Small intestine (tissue), 7 donors: ENCODE data around the gene EFNA2. TPM values are rescaled to one million over a fixed set of nuclear protein-coding genes. Genes with fewer than 3 reads are reported as not detected.
A peak's percentile ranks its signal among the peaks of the same experiment; 100 is the strongest.

Experiments used
- DNase-seq, 2 donors: peaks; one replicate each; pipeline versions ENCODE4 v3.0.0 to v3.0.0-alpha.2; 2013
- FAIRE-seq: peaks from 2 replicates; lab custom pipeline; 2012; peaks lifted over from hg19 to GRCh38; lab: Jason Lieb, UNC
- H3K27ac ChIP-seq, 3 donors: one replicate each; pipeline ENCODE4 v1.5.1; 2013; ENCODE audit warnings: low read length in 2 of 3, mild to moderate bottlenecking in 2 of 3, control low read depth in 1 of 3, inconsistent platforms in 1 of 3, low read depth in 1 of 3, moderate library complexity in 1 of 3
- H3K27me3 ChIP-seq, 3 donors: one replicate each; pipeline ENCODE4 v1.6.1; 2013; ENCODE audit warnings: low read length in 3 of 3, inconsistent platforms in 1 of 3; ENCODE audit not compliant: control insufficient read depth in 3 of 3, insufficient read depth in 3 of 3
- H3K36me3 ChIP-seq, 3 donors: one replicate each; pipeline ENCODE4 v1.6.1; 2013; ENCODE audit warnings: low read length in 3 of 3, inconsistent platforms in 1 of 3, low read depth in 1 of 3, mild to moderate bottlenecking in 1 of 3, moderate library complexity in 1 of 3; ENCODE audit not compliant: control insufficient read depth in 3 of 3, insufficient read depth in 2 of 3
- H3K4me1 ChIP-seq, 3 donors: one replicate each; pipeline ENCODE4 v1.6.1; 2013; ENCODE audit warnings: low read length in 2 of 3, inconsistent platforms in 1 of 3, low read depth in 1 of 3, mild to moderate bottlenecking in 1 of 3, moderate library complexity in 1 of 3; ENCODE audit not compliant: control insufficient read depth in 3 of 3, insufficient read depth in 2 of 3
- H3K4me3 ChIP-seq, 3 donors: one replicate each; pipeline ENCODE4 v1.5.1; 2013; ENCODE audit warnings: low read length in 3 of 3, control low read depth in 1 of 3, inconsistent platforms in 1 of 3, low read depth in 1 of 3, mild to moderate bottlenecking in 1 of 3, moderate library complexity in 1 of 3
- H3K9me3 ChIP-seq, 2 donors: one replicate each; pipeline ENCODE4 v1.6.1; 2013; ENCODE audit warnings: low read depth in 1 of 2, low read length in 1 of 2; ENCODE audit not compliant: control insufficient read depth in 2 of 2, insufficient read depth in 1 of 2
- WGBS, 3 donors: extraction: QIAGEN DNeasy Blood & Tissue Kit; methylation state at CpG; one replicate each; pipeline ENCODE4 v1.1.7; 2013; 5-methylcytosine and 5-hydroxymethylcytosine counted together
- polyA plus RNA-seq, 4 donors: library from polyadenylated mRNA; stranded (reverse) in 3 of 4; unstranded in 1 of 4; fragments of 200-250 nt in 3 of 4; fragments of 120-200 nt in 1 of 4; gene quantifications; one replicate each; pipeline versions ENCODE4 v1.2.1 to v1.2.3, GENCODE V29; 2013
- donor health status: healthy with polysubstance abuse.
- donor health status: control.
- donor health status: control.
- donor health status: Bipolar disorder and iron deficiency.
- donor health status: healthy.

EFNA2 gene
- polyA plus RNA-seq, 4 donors, result 17.7 to 31.3 (median 27.6) TPM

DNA sequence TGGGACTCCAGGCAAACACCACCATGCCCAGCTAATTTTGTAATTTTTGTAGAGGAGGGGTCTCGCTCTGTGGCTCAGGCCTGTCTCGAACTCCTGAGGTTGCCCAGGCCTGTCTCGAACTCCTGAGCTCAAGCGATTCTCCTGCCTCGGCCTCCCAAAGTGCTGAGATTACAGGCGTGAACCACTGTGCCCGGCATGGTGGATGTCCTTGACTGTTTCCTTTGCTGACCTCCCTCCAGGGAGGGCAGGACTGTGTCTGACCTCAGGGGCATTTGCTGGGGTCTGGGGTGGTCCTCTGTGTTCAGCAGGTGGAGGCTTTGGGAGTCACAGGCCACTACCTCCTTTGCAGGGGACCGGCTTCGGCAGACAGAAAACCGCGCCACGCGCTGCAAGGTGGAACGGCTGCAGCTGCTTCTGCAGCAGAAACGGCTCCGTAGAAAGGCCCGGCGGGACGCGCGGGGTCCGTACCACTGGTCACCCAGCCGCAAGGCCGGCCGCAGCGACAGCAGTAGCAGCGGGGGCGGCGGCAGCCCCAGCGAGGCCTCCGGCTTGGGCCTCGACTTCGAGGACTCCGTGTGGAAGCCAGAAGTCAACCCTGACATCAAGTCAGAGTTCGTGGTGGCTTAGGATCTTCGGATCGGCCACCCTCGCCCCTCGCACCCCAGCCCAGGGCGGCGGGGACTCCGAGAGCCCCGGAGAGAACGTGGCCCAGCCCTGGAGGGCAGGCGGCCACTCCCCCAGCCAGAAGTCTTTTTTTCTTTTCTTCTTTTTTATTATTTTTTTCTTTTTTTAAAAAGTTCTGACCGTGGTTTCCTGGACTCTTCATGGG lies 28.8 kb upstream of the EFNA2 start:
- Histone ChIP-seq H3K4me3 (no peak overlapping the region), H3K36me3 (peaks cover 24 to 76% (median 40%) of the 10 kb centered on the region in 3 donors), H3K27me3 (no peaks in the 10 kb centered on the region), H3K9me3 (no peaks in the 10 kb centered on the region), H3K4me1 (peaks cover 10 to 76% (median 21%) of the 10 kb centered on the region in 3 donors), H3K27ac (peak overlapping the region; percentile 22 to 90 (median 45))
- DNase-seq (peak in 1 of 2 donors; percentile 39), FAIRE-seq (no peak)
- WGBS, 3 donors, result 83 to 90% (median 86%) methylated on average over 46 of the region's 46 CpGs

DNA sequence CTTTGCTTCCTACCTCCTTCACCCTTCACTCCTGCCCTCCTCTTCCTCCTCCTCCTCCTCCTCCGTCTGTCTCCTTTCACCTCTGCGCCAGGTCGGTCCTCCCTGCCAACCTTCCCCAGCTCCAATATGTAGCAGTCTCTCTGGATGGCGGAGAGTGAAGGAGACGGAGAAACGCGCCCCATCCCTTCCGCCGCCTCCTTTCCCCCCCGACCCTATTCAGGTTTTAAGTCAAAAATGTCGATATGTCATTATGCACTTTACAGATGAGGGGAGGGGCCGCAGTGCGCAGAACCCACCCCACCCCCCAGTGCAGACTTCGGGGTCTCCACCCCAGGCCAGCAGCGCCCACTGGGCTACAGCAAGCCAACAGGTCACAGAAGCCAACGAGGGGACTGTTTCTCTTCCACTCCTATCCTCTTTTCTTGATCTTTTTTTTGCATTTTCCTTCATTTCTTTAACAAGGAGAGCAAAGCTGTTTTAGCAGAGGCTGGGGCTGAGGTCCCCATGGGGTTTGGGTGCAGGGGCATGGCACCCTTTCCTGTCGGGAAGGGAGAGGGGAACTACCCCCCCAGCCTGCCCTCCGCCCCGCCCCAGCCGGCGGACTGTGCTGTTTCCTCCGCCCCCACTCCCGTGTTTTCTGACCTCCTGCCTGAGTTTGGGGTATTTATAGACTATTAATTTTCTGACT lies 28.1 kb upstream of the EFNA2 start:
- FAIRE-seq, result no peak
- DNase-seq, result no peak
- no peak overlapping the region for H3K4me3 ChIP-seq

DNA sequence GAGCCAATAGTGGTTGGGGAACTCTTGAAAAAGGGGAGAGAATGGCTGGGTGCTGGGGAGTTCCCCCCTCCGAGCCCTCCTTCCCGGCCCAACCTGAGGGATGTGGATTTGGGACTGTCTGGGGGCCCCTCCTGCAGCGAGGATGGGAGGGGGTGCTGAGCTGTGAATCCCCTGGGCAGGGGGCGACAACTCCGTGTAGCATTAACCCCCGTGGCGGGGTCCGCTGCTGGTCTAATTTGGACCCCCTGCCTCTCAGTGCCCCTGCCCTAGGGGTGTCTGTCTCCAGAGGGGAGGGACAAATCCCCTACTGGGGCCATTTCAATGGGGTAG lies 27.5 kb upstream of the EFNA2 start:
- FAIRE-seq, result no peak

More for the DNA sequence above, 28.1 kb upstream of the EFNA2 start:
- WGBS, 3 donors, result 61 to 72% (median 69%) methylated on average over 22 to 23 of the region's 23 CpGs
- Histone ChIP-seq H3K36me3 (peaks cover 24 to 68% (median 38%) of the 10 kb centered on the region in 3 donors), H3K27me3 (no peaks in the 10 kb centered on the region), H3K27ac (peak overlapping the region; percentile 67 to 90 (median 74)), H3K4me1 (peaks cover 10 to 83% (median 23%) of the 10 kb centered on the region in 3 donors), H3K9me3 (no peaks in the 10 kb centered on the region)

DNA sequence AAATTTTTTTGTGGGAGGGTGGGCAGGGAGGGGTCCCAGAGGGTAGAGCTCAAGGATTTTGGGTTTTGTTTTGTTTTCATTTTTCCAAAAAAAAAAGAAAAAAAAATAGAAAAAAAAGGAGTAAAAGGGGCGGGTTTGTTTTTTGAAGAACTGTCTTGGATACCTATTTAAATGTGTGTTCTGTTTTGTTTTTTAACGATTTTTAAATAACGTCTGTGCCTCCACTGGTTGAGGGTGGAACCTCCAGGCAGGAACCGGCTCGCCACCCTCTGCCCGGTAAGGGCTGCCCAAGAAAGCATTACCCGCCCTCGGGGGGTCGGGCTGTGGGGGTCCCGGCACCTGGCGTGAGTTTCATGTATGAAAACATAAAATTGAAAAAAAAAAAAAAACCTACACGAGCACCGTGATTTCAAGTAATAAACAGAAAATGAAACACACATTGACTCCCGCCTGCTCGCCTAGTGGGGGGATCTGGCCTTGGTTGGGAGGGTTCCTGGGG lies 26.9 kb upstream of the EFNA2 start:
- DNase-seq (no peak), FAIRE-seq (no peak)
- peaks cover 8 to 89% (median 23%) of the 10 kb centered on the region in 3 donors for H3K4me1 ChIP-seq
- peak overlapping the region in 2 of 3 donors; percentile 22 to 27 for H3K4me3 ChIP-seq
- H3K27me3 ChIP-seq, result no peaks in the 10 kb centered on the region
- H3K9me3 ChIP-seq, result no peaks in the 10 kb centered on the region
- H3K36me3 ChIP-seq, result peaks cover 24 to 57% (median 36%) of the 10 kb centered on the region in 3 donors
- WGBS, 3 donors, result 13 to 21% (median 17%) methylated on average over 15 of the region's 15 CpGs
- peak overlapping the region; percentile 90 to 99 (median 97) for H3K27ac ChIP-seq

More for the DNA sequence above, 27.5 kb upstream of the EFNA2 start:
- H3K9me3 ChIP-seq, result no peaks in the 10 kb centered on the region
- no peaks in the 10 kb centered on the region for H3K27me3 ChIP-seq
- no peak overlapping the region for H3K4me3 ChIP-seq
- H3K36me3 ChIP-seq, result peaks cover 24 to 63% (median 38%) of the 10 kb centered on the region in 3 donors
- no peak for DNase-seq
- H3K4me1 ChIP-seq, result peaks cover 10 to 88% (median 24%) of the 10 kb centered on the region in 3 donors
- peak overlapping the region; percentile 67 to 90 (median 74) for H3K27ac ChIP-seq
- 70 to 92% (median 79%) methylated on average over 3 to 8 of the region's 8 CpGs for WGBS, 3 donors

GRCh38 chr19:1259206-1259875 lies 26.3 kb upstream of the EFNA2 start:
- WGBS, 3 donors, result 1 to 9% (median 8%) methylated on average over 14 to 17 of the region's 17 CpGs
- no peaks in the 10 kb centered on the region for H3K27me3 ChIP-seq
- peak overlapping the region; percentile 90 to 99 (median 97) for H3K27ac ChIP-seq
- peaks cover 8 to 86% (median 17%) of the 10 kb centered on the region in 3 donors for H3K4me1 ChIP-seq
- peak overlapping the region in 2 of 3 donors; percentile 22 to 27 for H3K4me3 ChIP-seq
- DNase-seq, result peak; percentile 88 to 94
- peaks cover 24 to 53% (median 33%) of the 10 kb centered on the region in 3 donors for H3K36me3 ChIP-seq
- H3K9me3 ChIP-seq, result no peaks in the 10 kb centered on the region
- FAIRE-seq, result no peak

- Histone ChIP-seq H3K4me1 (peaks cover 8 to 86% (median 15%) of the 10 kb centered on the region in 3 donors), H3K4me3 (peak overlapping the region in 2 of 3 donors; percentile 31 to 32), H3K9me3 (no peaks in the 10 kb centered on the region), H3K27ac (peak overlapping the region; percentile 90 to 99 (median 97)), H3K27me3 (no peaks in the 10 kb centered on the region), H3K36me3 (peaks cover 23 to 53% (median 25%) of the 10 kb centered on the region in 3 donors)
- FAIRE-seq, result no peak
- DNase-seq, result peak; percentile 36 to 70
- WGBS, 3 donors, result 10 to 13% (median 11%) methylated on average over 27 to 33 of the region's 33 CpGs
These were observed 25.6 kb upstream of the EFNA2 start for GRCh38 chr19:1259876-1260748.

DNA sequence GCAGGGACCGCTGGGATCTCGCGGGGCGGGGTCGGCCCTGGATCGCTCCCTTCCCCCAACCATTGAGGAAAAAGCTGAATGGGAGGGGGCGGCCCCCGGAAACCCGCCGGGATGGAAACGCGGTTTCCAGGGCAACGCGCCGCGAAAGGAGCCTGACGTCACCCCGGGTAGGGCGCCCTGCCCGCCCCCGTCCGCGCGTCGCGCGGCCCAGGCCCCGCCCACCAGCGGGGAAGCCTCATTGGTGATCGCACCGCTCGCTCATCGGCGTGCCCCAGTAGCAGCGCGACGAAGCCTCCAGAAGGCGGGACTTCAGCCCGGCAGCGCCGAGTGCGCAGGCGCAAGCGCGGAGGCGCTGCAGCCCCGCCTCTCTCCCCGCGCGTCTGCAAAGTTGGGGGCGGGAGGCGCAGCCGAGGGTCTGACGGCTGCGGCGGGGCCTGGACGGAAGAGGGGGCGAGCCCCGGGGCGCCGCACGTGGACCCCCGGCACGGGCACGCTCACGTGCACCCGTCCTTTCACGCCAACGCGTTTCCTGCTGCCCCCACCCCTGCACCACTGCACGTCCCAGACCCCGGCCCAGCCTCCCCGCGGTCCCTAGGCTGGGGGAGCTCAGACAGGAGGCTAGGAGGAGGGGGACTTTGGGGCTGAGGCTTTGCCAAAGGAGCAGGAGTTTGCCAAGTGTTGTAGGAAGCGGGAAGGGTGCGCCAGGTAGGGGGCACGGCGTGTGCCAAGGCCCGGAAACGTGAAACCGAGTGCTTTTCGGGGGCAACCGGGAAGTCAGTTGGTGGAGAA lies 24.7 kb upstream of the EFNA2 start:
- H3K36me3 ChIP-seq, result peaks cover 15 to 47% (median 17%) of the 10 kb centered on the region in 3 donors

More for the DNA sequence above, 24.7 kb upstream of the EFNA2 start:
- H3K9me3 ChIP-seq, result no peaks in the 10 kb centered on the region
- DNase-seq (peak; percentile 96 to 99), FAIRE-seq (no peak)
- H3K27ac ChIP-seq, result peak overlapping the region; percentile 99 to 100 (median 99)
- WGBS, 3 donors, result 0 to 1% (median 1%) methylated on average over 58 to 83 of the region's 83 CpGs
- peaks cover 8 to 86% (median 15%) of the 10 kb centered on the region in 3 donors for H3K4me1 ChIP-seq
- no peaks in the 10 kb centered on the region for H3K27me3 ChIP-seq
- H3K4me3 ChIP-seq, result peak overlapping the region; percentile 59 to 67 (median 62)
